Subcutaneous adipose tissue (tissue), 4 donors: ENCODE results near the gene GPR153. TPM values are rescaled to one million over a fixed set of nuclear protein-coding genes. Genes with fewer than 3 reads are reported as not detected.

Source experiments
- CTCF ChIP-seq: fragments of 450-650 bp; IDR thresholded peaks from one replicate; pipeline ENCODE4 v1.5.1; 2016; ENCODE audit warnings: low read depth, mild to moderate bottlenecking, control low read depth, antibody characterized with exemption, moderate library complexity
- total RNA-seq, 4 donors: library from RNA; depleted of rRNA; stranded (reverse); fragments of >200 nt; gene quantifications; one replicate each; pipeline ENCODE4 v1.1.0, GENCODE V29; 2016

GPR153 gene
- total RNA-seq, 4 donors from 2014 or later, result 8.2 to 37.9 (median 16.0) TPM

- TF ChIP-seq CTCF, result no peak
These were observed 1.2 kb downstream of the GPR153 start for GRCh38 chr1:6259491-6260362.

GRCh38 chr1:6258675-6259074, 2.2 kb downstream of the GPR153 start:
- TF ChIP-seq CTCF, result no peak

- TF ChIP-seq CTCF, result no peak
These were observed 3.3 kb downstream of the GPR153 start for GRCh38 chr1:6257541-6258069.

GRCh38 chr1:6256645-6257044, 4.3 kb downstream of the GPR153 start:
- no peak for TF ChIP-seq CTCF

- TF ChIP-seq CTCF, result no peak
These were observed 6.2 kb downstream of the GPR153 start for GRCh38 chr1:6254691-6255090.

GRCh38 chr1:6253380-6253779, 7.5 kb downstream of the GPR153 start:
- TF ChIP-seq CTCF, result no peak

- TF ChIP-seq CTCF, result no peak
These were observed 8.6 kb downstream of the GPR153 start for GRCh38 chr1:6252374-6252710.
